ENCODE results near the gene PLEKHA5. TPM values are rescaled to one million over a fixed set of nuclear protein-coding genes. Genes with fewer than 3 reads are reported as not detected.
A peak's percentile ranks its signal among the peaks of the same experiment; 100 is the strongest.

Gene PLEKHA5
- total RNA-seq, 4 donors from 2014 or later, result 34.7 to 59.4 (median 41.7) TPM

- Histone ChIP-seq H3K4me3 (no peak overlapping the region), H3K4me1 (no peaks in the 10 kb centered on the region), H3K36me3 (no peaks in the 10 kb centered on the region), H3K27ac (no peak overlapping the region), H3K27me3 (no peaks in the 10 kb centered on the region), H3K9me3 (no peaks in the 10 kb centered on the region)
- no peak for DNase-seq
- TF ChIP-seq CTCF (IDR thresholded peaks at IDR 0.05) (no peak), POLR2A (IDR thresholded peaks at IDR 0.05) (no peak)
Observed at GRCh38 chr12:19120795-19121194, 8.7 kb upstream of the PLEKHA5 start.

DNA sequence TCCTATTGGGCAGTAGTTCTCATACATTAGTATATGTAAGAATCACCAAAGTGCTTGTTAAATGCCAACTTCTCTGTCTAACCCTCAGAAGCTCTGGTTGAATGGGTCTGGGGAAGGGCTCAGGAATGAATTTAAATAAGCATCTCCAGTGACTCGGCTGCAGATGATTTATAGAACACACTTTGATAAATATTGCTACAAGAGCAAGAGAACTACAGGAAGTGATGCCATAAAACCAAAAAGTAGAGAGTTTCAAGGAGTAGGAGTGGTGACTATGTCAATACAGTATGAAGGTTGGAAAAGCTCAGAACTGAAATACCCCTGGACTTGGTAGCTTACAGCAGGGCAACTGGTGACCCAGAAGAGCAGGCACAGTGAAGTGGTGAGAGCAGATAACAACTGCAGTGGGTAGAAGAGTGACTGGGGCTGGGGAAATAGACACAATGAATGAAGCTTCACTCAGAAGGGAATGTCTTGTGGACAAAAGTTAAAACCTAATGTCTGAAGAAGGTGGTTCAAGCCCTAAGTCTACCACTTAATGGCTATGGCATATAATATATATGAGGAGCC lies 8.0 kb upstream of the PLEKHA5 start:
- H3K36me3 ChIP-seq, result no peaks in the 10 kb centered on the region
- no peak for DNase-seq
- no peaks in the 10 kb centered on the region for H3K27me3 ChIP-seq
- no peaks in the 10 kb centered on the region for H3K9me3 ChIP-seq
- H3K27ac ChIP-seq, result no peak overlapping the region
- no peak for TF ChIP-seq POLR2A (IDR thresholded peaks at IDR 0.05)
- no peaks in the 10 kb centered on the region for H3K4me1 ChIP-seq
- H3K4me3 ChIP-seq, result no peak overlapping the region

DNA sequence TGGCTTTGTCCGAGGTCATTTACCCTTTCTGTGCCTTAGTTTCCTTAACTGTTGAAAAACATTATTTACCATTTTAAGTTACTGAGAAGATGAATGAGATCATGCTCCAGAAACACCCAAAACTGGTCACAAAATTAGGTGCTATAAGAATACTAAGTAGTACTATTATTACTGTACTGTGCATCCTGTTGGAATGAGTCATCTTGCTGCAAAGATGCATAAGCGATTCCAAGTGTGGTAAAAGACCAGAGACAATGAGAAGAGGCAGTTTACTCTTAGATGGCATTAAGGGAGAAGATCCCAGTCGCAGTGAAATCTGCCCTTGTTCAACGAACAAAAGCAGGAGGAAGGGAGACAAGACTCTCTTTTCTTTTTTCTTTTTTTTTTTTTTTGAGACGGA lies 4.2 kb upstream of the PLEKHA5 start:
- Histone ChIP-seq H3K4me3 (no peak overlapping the region), H3K36me3 (no peaks in the 10 kb centered on the region), H3K27ac (no peak overlapping the region), H3K27me3 (no peaks in the 10 kb centered on the region), H3K9me3 (no peaks in the 10 kb centered on the region), H3K4me1 (no peaks in the 10 kb centered on the region)
- DNase-seq, result no peak
- TF ChIP-seq CTCF (IDR thresholded peaks at IDR 0.05) (no peak), POLR2A (IDR thresholded peaks at IDR 0.05) (no peak)

DNA sequence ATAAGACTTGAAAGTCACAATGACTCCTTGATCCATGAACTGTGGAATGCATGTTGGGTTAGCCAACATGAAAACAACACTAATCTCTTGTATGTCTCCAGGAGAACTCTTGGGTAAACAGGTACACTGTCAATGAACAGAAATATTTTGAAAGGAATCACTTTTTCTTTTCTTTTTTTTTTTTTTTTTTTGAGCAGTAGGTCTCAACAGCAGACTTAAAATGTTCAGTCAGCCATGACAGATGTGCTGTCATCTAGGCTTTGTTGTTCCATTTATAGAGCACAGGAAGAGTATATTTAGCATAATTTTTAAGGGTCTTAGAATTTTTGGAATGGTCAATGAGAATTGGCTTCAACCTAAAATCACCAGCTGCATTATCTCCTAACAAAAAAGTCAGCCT lies 2.3 kb upstream of the PLEKHA5 start:
- H3K9me3 ChIP-seq, result no peaks in the 10 kb centered on the region
- peaks cover 0 to 6% (median 0%) of the 10 kb centered on the region in 4 donors for H3K4me1 ChIP-seq
- H3K27ac ChIP-seq, result no peak overlapping the region
- no peak overlapping the region for H3K4me3 ChIP-seq
- H3K36me3 ChIP-seq, result no peaks in the 10 kb centered on the region
- no peak for DNase-seq
- no peaks in the 10 kb centered on the region for H3K27me3 ChIP-seq
- TF ChIP-seq CTCF (IDR thresholded peaks at IDR 0.05) (no peak), POLR2A (IDR thresholded peaks at IDR 0.05) (no peak)

- H3K36me3 ChIP-seq, result no peaks in the 10 kb centered on the region
- no peak for TF ChIP-seq CTCF (IDR thresholded peaks at IDR 0.05)
- no peak for TF ChIP-seq POLR2A (IDR thresholded peaks at IDR 0.05)
- H3K27ac ChIP-seq, result peak overlapping the region in 2 of 4 donors; percentile 7 to 80
- no peak for DNase-seq
- H3K27me3 ChIP-seq, result no peaks in the 10 kb centered on the region
- H3K4me3 ChIP-seq, result no peak overlapping the region
- peaks cover 0 to 8% (median 0%) of the 10 kb centered on the region in 4 donors for H3K4me1 ChIP-seq
- no peaks in the 10 kb centered on the region for H3K9me3 ChIP-seq
Observed at GRCh38 chr12:19128485-19128884, 1.0 kb upstream of the PLEKHA5 start.

DNA sequence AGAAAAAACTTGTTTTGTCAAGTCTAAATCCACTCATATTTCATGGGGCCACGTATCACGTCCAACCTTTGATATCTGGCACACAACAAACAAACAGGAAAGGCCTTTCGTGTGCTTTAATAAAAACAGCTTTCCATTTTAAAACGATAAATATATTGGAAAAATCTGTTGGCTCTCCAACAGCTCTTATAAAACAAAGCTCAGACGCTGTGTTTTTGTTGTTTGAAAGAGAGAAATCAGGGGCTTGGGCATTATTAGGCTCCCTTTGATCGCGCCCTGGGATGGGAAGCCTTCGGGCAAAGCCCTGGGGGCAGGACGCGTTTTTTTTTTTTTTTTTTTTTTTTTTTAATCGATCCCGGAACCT lies 429 bp upstream of the PLEKHA5 start:
- no peak for TF ChIP-seq CTCF (IDR thresholded peaks at IDR 0.05)
- no peak for TF ChIP-seq POLR2A (IDR thresholded peaks at IDR 0.05)
- DNase-seq, result no peak
- peaks cover 0 to 8% (median 0%) of the 10 kb centered on the region in 4 donors for H3K4me1 ChIP-seq
- peak overlapping the region in 3 of 4 donors; percentile 55 to 99 (median 93) for H3K4me3 ChIP-seq
- H3K27me3 ChIP-seq, result no peaks in the 10 kb centered on the region
- no peaks in the 10 kb centered on the region for H3K9me3 ChIP-seq
- H3K27ac ChIP-seq, result peak overlapping the region; percentile 42 to 96 (median 73)
- no peaks in the 10 kb centered on the region for H3K36me3 ChIP-seq

All from Peyer's patch (tissue), 4 donors.